ENCODE data around the gene NANP.

GRCh38 chr20:25624500-25624939, 706 bp upstream of the NANP start:
- TF ChIP-seq CTCF (conservative IDR thresholded peaks at IDR 0.05 in 1 of 2, IDR thresholded peaks at IDR 0.05 in 1 of 2; ENCODE audit: low read depth in 1 of 2, low read length in 2 of 2) (no peak), EZH2 (IDR thresholded peaks at IDR 0.05; ENCODE audit: low read length, missing control alignments) (no peak)
